SK-N-MC (cell line): Measurements from ENCODE around the gene LRRC27.
"Not testable (repeated sequence)": the region's sequence is repeated elsewhere in the genome, so short reads cannot be mapped to it uniquely, and the experiment has no call there.

Experiments
- DNase-seq: peaks from one replicate; pipeline ENCODE4 v3.0.0-alpha.2; 2011; ENCODE audit warnings: low read depth, low spot score
- H3K27ac ChIP-seq: fragments of 200-600 bp; sonication (generic); 2 replicates; pipeline ENCODE4 v1.5.1; 2016; ENCODE audit warnings: mixed run types
- H3K36me3 ChIP-seq: fragments of 200-600 bp; sonication (generic); 2 replicates; pipeline ENCODE4 v1.6.1; 2017; ENCODE audit warnings: antibody characterized with exemption, low read length, mixed read lengths; ENCODE audit not compliant: insufficient read depth
- H3K4me3 ChIP-seq: fragments of 200-600 bp; sonication (generic); 2 replicates; pipeline ENCODE4 v1.5.1; 2016
- H3K9ac ChIP-seq: fragments of 200-600 bp; sonication (generic); 2 replicates; pipeline ENCODE4 v1.8.0; 2017; ENCODE audit warnings: mixed run types, mixed read lengths; ENCODE audit not compliant: insufficient read length
- H3K9me3 ChIP-seq: fragments of 200-600 bp; sonication (generic); 2 replicates; pipeline ENCODE4 v1.6.1; 2017; ENCODE audit warnings: low read depth, mild to moderate bottlenecking, antibody characterized with exemption, low read length, moderate library complexity, mixed read lengths
- EZH2 ChIP-seq: fragments of 200-600 bp; sonication (generic); IDR thresholded peaks from one replicate; pipeline ENCODE4 v1.6.1; 2017; ENCODE audit warnings: antibody characterized with exemption
- FOXP2 ChIP-seq: optimal IDR thresholded peaks from 2 replicates; pipeline ENCODE3; 2011; ENCODE audit warnings: mild to moderate bottlenecking, moderate library complexity; ENCODE audit not compliant: insufficient read depth; ENCODE audit errors: extremely low read length, control extremely low read depth
- POLR2AphosphoS5 ChIP-seq: IDR thresholded peaks from 2 replicates; pipeline ENCODE4 v1.6.1; 2012; ENCODE audit warnings: mild to moderate bottlenecking, low read depth, low read length, borderline replicate concordance

LRRC27 gene

GRCh38 chr10:132329565-132330485 is 2.2 kb upstream of the LRRC27 start:
- H3K36me3 ChIP-seq: no peaks in the 10 kb centered on the region
- peak overlapping the region; percentile 71 for H3K9ac ChIP-seq
- no peaks in the 10 kb centered on the region for H3K9me3 ChIP-seq
- DNase-seq: no peak
- TF ChIP-seq POLR2AphosphoS5: no peak
- TF ChIP-seq EZH2: no peak
- no peak for TF ChIP-seq FOXP2
- H3K27ac ChIP-seq: peak overlapping the region; percentile 76
- H3K4me3 ChIP-seq: peak overlapping the region; percentile 89

- Histone ChIP-seq H3K9me3 (no peaks in the 10 kb centered on the region), H3K9ac (peak overlapping the region; percentile 71), H3K27ac (peak overlapping the region; percentile 76; the same call in 1 of the 2 replicates), H3K36me3 (no peaks in the 10 kb centered on the region), H3K4me3 (peak overlapping the region; percentile 89)
- TF ChIP-seq FOXP2 (no peak), POLR2AphosphoS5 (no peak), EZH2 (no peak)
- DNase-seq: no peak
Observed at GRCh38 chr10:132330486-132330833, 1.5 kb upstream of the LRRC27 start.

GRCh38 chr10:132332433-132332754 is 401 bp downstream of the LRRC27 start:
- Histone ChIP-seq H3K27ac (no peak overlapping the region), H3K36me3 (no peaks in the 10 kb centered on the region), H3K9me3 (no peaks in the 10 kb centered on the region), H3K4me3 (peak overlapping the region; percentile 79), H3K9ac (peak overlapping the region; percentile 73)
- TF ChIP-seq POLR2AphosphoS5 (no peak), EZH2 (no peak), FOXP2 (no peak)
- no peak for DNase-seq

GRCh38 chr10:132333386-132333785 is 1.4 kb downstream of the LRRC27 start:
- Histone ChIP-seq H3K27ac (no peak overlapping the region), H3K36me3 (no peaks in the 10 kb centered on the region), H3K9me3 (no peaks in the 10 kb centered on the region), H3K9ac (no peak overlapping the region), H3K4me3 (no peak overlapping the region)
- no peak for DNase-seq
- TF ChIP-seq POLR2AphosphoS5 (no peak), FOXP2 (no peak), EZH2 (no peak)

GRCh38 chr10:132334631-132335188 is 2.7 kb downstream of the LRRC27 start:
- Histone ChIP-seq H3K9ac (no peak overlapping the region), H3K4me3 (no peak overlapping the region; the same call in 1 of the 2 replicates)
- TF ChIP-seq EZH2 (no peak), POLR2AphosphoS5 (no peak), FOXP2 (no peak)

GRCh38 chr10:132335189-132336063 is 3.4 kb downstream of the LRRC27 start:
- peak overlapping the region; percentile 62; the same call in 1 of the 2 replicates for H3K27ac ChIP-seq
- TF ChIP-seq POLR2AphosphoS5 (no peak), FOXP2 (no peak), EZH2 (no peak)
- H3K4me3 ChIP-seq: no peak overlapping the region; the same call in 1 of the 2 replicates
- no peak for DNase-seq
- H3K36me3 ChIP-seq: no peaks in the 10 kb centered on the region
- H3K9me3 ChIP-seq: no peaks in the 10 kb centered on the region
- H3K9ac ChIP-seq: no peak overlapping the region

More at GRCh38 chr10:132334631-132335188, 2.7 kb downstream of the LRRC27 start:
- Histone ChIP-seq H3K27ac (peak overlapping the region; percentile 62; the same call in 1 of the 2 replicates), H3K9me3 (no peaks in the 10 kb centered on the region), H3K36me3 (no peaks in the 10 kb centered on the region)
- DNase-seq: no peak

GRCh38 chr10:132336064-132336746 is 4.2 kb downstream of the LRRC27 start:
- no peak overlapping the region for H3K9ac ChIP-seq
- no peaks in the 10 kb centered on the region for H3K36me3 ChIP-seq
- no peak overlapping the region for H3K27ac ChIP-seq
- DNase-seq: no peak
- no peaks in the 10 kb centered on the region for H3K9me3 ChIP-seq
- no peak for TF ChIP-seq POLR2AphosphoS5
- no peak for TF ChIP-seq FOXP2
- TF ChIP-seq EZH2: no peak
- no peak overlapping the region for H3K4me3 ChIP-seq

GRCh38 chr10:132336919-132337407 is 5.0 kb downstream of the LRRC27 start:
- TF ChIP-seq FOXP2 (no peak), POLR2AphosphoS5 (no peak), EZH2 (no peak)
- Histone ChIP-seq H3K27ac (no peak overlapping the region), H3K4me3 (no peak overlapping the region), H3K9ac (no peak overlapping the region), H3K9me3 (no peaks in the 10 kb centered on the region), H3K36me3 (no peaks in the 10 kb centered on the region)
- no peak for DNase-seq

- not testable (repeated sequence) for H3K27ac ChIP-seq, H3K9ac ChIP-seq, DNase-seq, H3K4me3 ChIP-seq, H3K36me3 ChIP-seq, H3K9me3 ChIP-seq
Observed at GRCh38 chr10:132337854-132338253, 5.9 kb downstream of the LRRC27 start.
